Heart left ventricle (tissue), 13 donors: Measurements from ENCODE around the gene HPSE2.

Experiments used
- CTCF ChIP-seq, 12 donors: fragments of 200-600 bp; sonication (generic) in 4 of 12; IDR thresholded peaks; one replicate each; pipeline versions ENCODE4 v1.5.0 to v1.8.0; 2018 to 2022; ENCODE audit warnings: antibody characterized with exemption in 12 of 12, mild to moderate bottlenecking in 5 of 12
- POLR2A ChIP-seq, 2 donors: fragments of 450-650 bp; IDR thresholded peaks; one replicate each; pipeline ENCODE4 v1.6.1; 2017; ENCODE audit warnings: antibody characterized with exemption in 2 of 2, mild to moderate bottlenecking in 2 of 2, moderate library complexity in 2 of 2
- donor health status: ischemic (EF 13 %, LVEDD 7.1; RV severe dilation, severe dysfunction).
- donor health status: DM: no; HTN: yes; CAD: no.
- donor health status: DM: no; HTN: no; CAD: no.
- donor health status: ischemic (EF 25% LVEDD 6.9; RV normal size, moderate dysfunction).
- donor health status: ischemic (EF 25% LVEDD 5.7; RV mildly dilated, moderate dysfunction).
- donor health status: ischemic (EF 35%, LVEDD 5.7; RV mildly dilated, moderate dysfunction).
- donor health status: nonischemic (EF 11% LVEDD 7.7; RV severe dilation, severe dysfunction).
- donor health status: DM: yes; HTN: yes; CAD: no.
- donor health status: PGD.
- donor health status: ischemic (EF 29% LVEDD 5.4; RV normal size, mild dysfunction).
- donor health status: nonischemic (EF 23%, LVEDD 6.1; RV moderate dilation, normal function).

- TF ChIP-seq CTCF (IDR thresholded peaks at IDR 0.05): no peak
- no peak for TF ChIP-seq POLR2A (IDR thresholded peaks at IDR 0.05)
These were observed 615.1 kb downstream of the HPSE2 start for GRCh38 chr10:98620503-98620902.
